Erythroblast (primary cell): ENCODE data around the gene CYP39A1.

Source experiments
- DNase-seq, 2 experiments: peaks; one replicate each; lab custom pipeline; 2025; lab: John Stamatoyannopoulos, UW
- GATA1 ChIP-seq: IDR thresholded peaks from 2 replicates; pipeline ENCODE4 v1.6.1; 2011; ENCODE audit warnings: low read depth, mild to moderate bottlenecking, control low read depth, low read length, moderate library complexity
- POLR2A ChIP-seq: IDR thresholded peaks from 2 replicates; pipeline ENCODE4 v1.6.1; 2011; ENCODE audit warnings: mild to moderate bottlenecking, low read length

The CYP39A1 gene

GRCh38 chr6:46635462-46635861 is 17.2 kb downstream of the CYP39A1 start:
- TF ChIP-seq GATA1 (no peak), POLR2A (no peak)
- no peak for DNase-seq

GRCh38 chr6:46632053-46632452 is 20.6 kb downstream of the CYP39A1 start:
- no peak for DNase-seq
- TF ChIP-seq POLR2A (no peak), GATA1 (no peak)

- no peak for TF ChIP-seq POLR2A
- no peak for TF ChIP-seq GATA1
- DNase-seq = no peak
Measured at GRCh38 chr6:46629691-46630090, 22.9 kb downstream of the CYP39A1 start.

- TF ChIP-seq GATA1 (no peak), POLR2A (no peak)
- DNase-seq = no peak
Measured at GRCh38 chr6:46628976-46629375, 23.6 kb downstream of the CYP39A1 start.

GRCh38 chr6:46628498-46628897 is 24.1 kb downstream of the CYP39A1 start:
- TF ChIP-seq POLR2A (no peak), GATA1 (no peak)
- DNase-seq = no peak

- DNase-seq = no peak
- TF ChIP-seq POLR2A (no peak), GATA1 (no peak)
Measured at GRCh38 chr6:46626976-46627375, 25.6 kb downstream of the CYP39A1 start.

- DNase-seq = peak; percentile 6 to 20
- no peak for TF ChIP-seq GATA1
- no peak for TF ChIP-seq POLR2A
Measured at GRCh38 chr6:46626228-46626909, 26.2 kb downstream of the CYP39A1 start.

- DNase-seq = no peak
- TF ChIP-seq GATA1 = no peak
- TF ChIP-seq POLR2A = no peak
Measured at GRCh38 chr6:46618726-46619125, 33.9 kb downstream of the CYP39A1 start.

GRCh38 chr6:46612645-46613044 is 40.0 kb downstream of the CYP39A1 start:
- DNase-seq = no peak
- TF ChIP-seq GATA1 = no peak
- TF ChIP-seq POLR2A = no peak

- TF ChIP-seq GATA1 (no peak), POLR2A (no peak)
- no peak for DNase-seq
Measured at GRCh38 chr6:46610862-46611553, 41.6 kb downstream of the CYP39A1 start.

- DNase-seq = no peak
- TF ChIP-seq POLR2A (no peak), GATA1 (no peak)
Measured at GRCh38 chr6:46606338-46606737, 46.3 kb downstream of the CYP39A1 start.

- no peak for TF ChIP-seq GATA1
- TF ChIP-seq POLR2A = no peak
- no peak for DNase-seq
Measured at GRCh38 chr6:46605091-46605797, 47.4 kb downstream of the CYP39A1 start.

GRCh38 chr6:46598215-46598614 is 54.4 kb downstream of the CYP39A1 start:
- TF ChIP-seq POLR2A (no peak), GATA1 (no peak)
- DNase-seq = no peak

GRCh38 chr6:46592740-46593139 is 59.9 kb downstream of the CYP39A1 start:
- DNase-seq = no peak
- TF ChIP-seq GATA1 = no peak
- TF ChIP-seq POLR2A = no peak

- DNase-seq = no peak
- TF ChIP-seq POLR2A = no peak
- no peak for TF ChIP-seq GATA1
Measured at GRCh38 chr6:46592046-46592445, 60.6 kb downstream of the CYP39A1 start.
